NK-92 (cell line): ENCODE data around the gene SLC25A40.
"Not testable (repeated sequence)": the region's sequence is repeated elsewhere in the genome, so short reads cannot be mapped to it uniquely, and the experiment has no call there.

Experiments
- DNase-seq: peaks from one replicate; lab custom pipeline; 2025; ENCODE audit not compliant: unreplicated experiment; lab: John Stamatoyannopoulos, UW

The SLC25A40 gene

GRCh38 chr7:87872346-87872745 lies 3.8 kb downstream of the SLC25A40 start:
- no peak for DNase-seq

- DNase-seq: no peak
Measured at GRCh38 chr7:87870471-87870870, 5.7 kb downstream of the SLC25A40 start.

- DNase-seq: not testable (repeated sequence)
Measured at GRCh38 chr7:87866533-87866932, 9.6 kb downstream of the SLC25A40 start.

GRCh38 chr7:87866089-87866488 lies 10.1 kb downstream of the SLC25A40 start:
- DNase-seq: no peak

- DNase-seq: no peak
Measured at GRCh38 chr7:87858417-87859100, 17.6 kb downstream of the SLC25A40 start.

- DNase-seq: no peak
Measured at GRCh38 chr7:87853237-87853864, 22.8 kb downstream of the SLC25A40 start.

GRCh38 chr7:87852306-87852705 lies 23.9 kb downstream of the SLC25A40 start:
- DNase-seq: no peak

- DNase-seq: no peak
Measured at GRCh38 chr7:87850836-87851593, 25.1 kb downstream of the SLC25A40 start.

- no peak for DNase-seq
Measured at GRCh38 chr7:87837597-87837996, 38.6 kb downstream of the SLC25A40 start.

GRCh38 chr7:87833130-87833529 lies 43.0 kb downstream of the SLC25A40 start:
- DNase-seq: no peak

- no peak for DNase-seq
Measured at GRCh38 chr7:87831097-87831496, 45.1 kb downstream of the SLC25A40 start.

- not testable (repeated sequence) for DNase-seq
Measured at GRCh38 chr7:87828383-87828782, 47.8 kb downstream of the SLC25A40 start.

GRCh38 chr7:87825369-87825768 lies 50.8 kb downstream of the SLC25A40 start:
- DNase-seq: not testable (repeated sequence)

GRCh38 chr7:87822056-87822455 lies 54.1 kb downstream of the SLC25A40 start:
- not testable (repeated sequence) for DNase-seq

- DNase-seq: no peak
Measured at GRCh38 chr7:87818336-87818735, 57.8 kb downstream of the SLC25A40 start.

- DNase-seq: no peak
Measured at GRCh38 chr7:87816389-87816788, 59.8 kb downstream of the SLC25A40 start.

GRCh38 chr7:87810726-87811125 lies 65.4 kb downstream of the SLC25A40 start:
- no peak for DNase-seq

GRCh38 chr7:87810130-87810529 lies 66.0 kb downstream of the SLC25A40 start:
- DNase-seq: no peak

GRCh38 chr7:87806150-87806549 lies 70.0 kb downstream of the SLC25A40 start:
- no peak for DNase-seq

GRCh38 chr7:87797798-87798403 lies 78.3 kb downstream of the SLC25A40 start:
- DNase-seq: no peak

- DNase-seq: no peak
Measured at GRCh38 chr7:87797395-87797794, 78.8 kb downstream of the SLC25A40 start.
